Measurements from ENCODE around the gene MARK3.

GRCh38 chr14:103382376-103382775, 2.8 kb upstream of the MARK3 start:
- TF ChIP-seq ZBTB40 (IDR thresholded peaks at IDR 0.05; ENCODE audit: borderline replicate concordance) (no peak), WRNIP1 (IDR thresholded peaks at IDR 0.05; ENCODE audit: borderline replicate concordance, low read depth, low read length) (no peak), YY1 (IDR thresholded peaks at IDR 0.05; ENCODE audit: low read depth, low read length) (no peak), ZSCAN29 (IDR thresholded peaks at IDR 0.05) (no peak), CTCF (IDR thresholded peaks at IDR 0.05 in 2 of 3, conservative IDR thresholded peaks at IDR 0.05 in 1 of 3; ENCODE audit: control insufficient read depth in 2 of 3, extremely low read depth in 1 of 3, insufficient read depth in 1 of 3, low read depth in 3 of 3, low read length in 3 of 3) (no peak), IRF4 (IDR thresholded peaks at IDR 0.05; ENCODE audit: low read depth, low read length) (no peak), USF2 (IDR thresholded peaks at IDR 0.05; ENCODE audit: borderline replicate concordance, low read depth, low read length) (no peak)

All from GM12878 (cell line).